GM10847 (cell line): Measurements from ENCODE around the gene SRRM4.

Experiments used
- POLR2A ChIP-seq: IDR thresholded peaks from 2 replicates; pipeline ENCODE4 v1.6.1; 2011; ENCODE audit not compliant: insufficient read length; ENCODE audit errors: extremely low read depth

The SRRM4 gene

GRCh38 chr12:119157528-119157927 is 176.2 kb downstream of the SRRM4 start:
- TF ChIP-seq POLR2A = no peak

- TF ChIP-seq POLR2A = no peak
Measured at GRCh38 chr12:119157978-119158377, 176.6 kb downstream of the SRRM4 start.

- no peak for TF ChIP-seq POLR2A
Measured at GRCh38 chr12:119158402-119158801, 177.1 kb downstream of the SRRM4 start.

DNA sequence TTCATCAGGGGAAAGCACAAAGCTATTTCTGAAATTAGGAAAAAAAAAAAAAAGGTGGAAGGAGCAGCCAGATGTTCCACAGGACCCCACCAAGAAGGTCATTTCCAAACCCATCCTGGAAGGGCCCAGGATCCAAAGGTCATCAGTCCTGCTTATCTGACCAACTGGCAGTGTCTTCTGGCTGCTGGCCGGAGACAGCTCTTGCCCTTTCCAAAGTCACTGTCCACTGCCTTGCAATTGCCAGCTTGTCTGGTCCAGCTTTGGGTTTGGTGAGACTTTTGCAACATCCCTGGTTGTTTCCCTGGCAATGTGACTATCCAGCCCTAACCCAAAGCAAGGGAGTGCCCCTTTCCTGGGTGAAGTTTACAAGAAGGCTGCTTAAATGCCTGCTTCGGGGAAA is 178.5 kb downstream of the SRRM4 start:
- TF ChIP-seq POLR2A = no peak

- no peak for TF ChIP-seq POLR2A
Measured at GRCh38 chr12:119167902-119168301, 186.6 kb downstream of the SRRM4 start.

- TF ChIP-seq POLR2A = no peak
Measured at GRCh38 chr12:119168721-119169120, 187.4 kb downstream of the SRRM4 start.

GRCh38 chr12:119169150-119169549 is 187.8 kb downstream of the SRRM4 start:
- TF ChIP-seq POLR2A = no peak

- no peak for TF ChIP-seq POLR2A
Measured at GRCh38 chr12:119171291-119171690, 189.9 kb downstream of the SRRM4 start.

DNA sequence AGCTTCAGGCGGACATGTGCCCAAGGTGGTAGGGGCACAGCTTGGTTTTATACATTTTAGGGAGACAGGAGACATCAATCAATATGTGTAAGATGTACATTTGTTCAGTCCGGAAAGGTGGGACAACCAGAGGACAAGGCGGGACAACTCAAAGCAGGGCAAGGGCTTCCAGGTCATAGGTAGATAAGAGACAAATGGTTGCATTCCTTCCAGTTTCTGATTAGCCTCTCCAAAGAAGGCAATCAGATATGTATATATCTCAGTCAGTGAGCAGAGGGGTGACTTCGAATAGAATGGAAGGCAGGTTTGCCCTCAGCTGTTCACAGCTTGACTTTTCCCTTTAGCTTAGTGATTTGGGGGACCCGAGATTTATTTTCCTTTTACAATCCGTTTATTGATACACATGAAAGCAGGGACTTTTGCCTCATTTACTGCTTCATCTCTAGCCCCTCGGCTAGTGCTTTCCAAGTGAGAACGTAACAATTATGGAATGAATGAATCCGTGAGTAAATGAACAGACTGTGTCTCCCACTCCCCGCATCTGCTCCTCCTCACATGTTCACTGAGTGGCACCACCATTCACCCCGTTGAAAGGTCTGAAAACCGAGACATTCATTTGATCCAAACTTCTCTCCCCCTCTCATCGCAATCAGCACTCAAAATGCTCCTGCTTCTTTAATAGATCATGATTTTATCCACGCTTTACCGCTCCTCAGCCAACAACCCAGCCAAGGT is 190.5 kb downstream of the SRRM4 start:
- TF ChIP-seq POLR2A = no peak

- TF ChIP-seq POLR2A = no peak
Measured at GRCh38 chr12:119175081-119175480, 193.7 kb downstream of the SRRM4 start.

DNA sequence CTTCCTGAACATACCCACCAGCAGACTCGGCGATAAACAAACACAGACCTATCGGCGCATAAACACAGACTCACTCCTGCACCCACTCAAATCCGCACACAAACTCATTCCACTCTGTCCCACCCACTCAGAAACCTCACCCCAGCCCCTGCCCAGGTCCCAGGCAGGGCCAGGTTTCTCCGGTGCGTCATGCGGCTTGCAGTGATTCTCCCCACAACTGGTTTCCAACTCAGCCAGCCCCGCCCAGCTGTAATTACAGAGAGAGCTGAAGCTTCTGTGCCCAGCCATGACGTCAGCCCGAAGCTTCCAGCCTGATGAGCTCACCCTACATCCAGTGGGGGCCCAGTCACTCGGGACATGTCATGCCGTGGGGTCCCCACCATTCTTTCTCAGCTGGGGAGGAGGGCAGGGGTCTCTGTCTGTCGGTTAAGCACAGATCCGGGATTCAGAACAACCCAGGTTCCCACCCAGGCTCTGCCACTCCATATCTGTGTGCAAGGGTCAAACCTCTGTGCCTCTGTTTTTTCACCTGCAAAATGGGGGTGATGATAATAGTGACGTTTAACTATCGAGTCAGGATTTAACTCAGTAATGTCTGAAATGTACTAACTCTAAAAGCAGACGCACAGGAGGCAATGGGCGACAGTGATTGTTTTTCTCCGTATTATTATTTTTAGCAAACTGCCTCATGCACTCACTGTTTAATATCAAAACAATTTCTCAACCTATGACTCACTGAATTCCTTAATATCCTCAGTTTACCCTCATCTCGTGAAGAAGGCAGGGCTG is 195.1 kb downstream of the SRRM4 start:
- no peak for TF ChIP-seq POLR2A

DNA sequence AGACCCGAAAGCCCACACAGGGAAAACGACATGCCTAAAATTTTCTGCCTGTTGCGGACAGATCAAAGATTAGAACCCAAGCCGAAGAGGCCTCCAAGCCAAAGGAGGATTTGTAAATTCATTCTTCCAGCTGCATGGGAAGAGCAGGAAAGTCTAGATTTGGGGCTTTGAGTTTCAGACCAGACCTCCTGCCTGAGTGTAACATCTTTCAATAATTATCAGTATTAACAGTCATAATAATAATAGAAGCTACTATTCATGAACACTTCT is 195.7 kb downstream of the SRRM4 start:
- TF ChIP-seq POLR2A = no peak

- no peak for TF ChIP-seq POLR2A
Measured at GRCh38 chr12:119177724-119178380, 196.5 kb downstream of the SRRM4 start.

DNA sequence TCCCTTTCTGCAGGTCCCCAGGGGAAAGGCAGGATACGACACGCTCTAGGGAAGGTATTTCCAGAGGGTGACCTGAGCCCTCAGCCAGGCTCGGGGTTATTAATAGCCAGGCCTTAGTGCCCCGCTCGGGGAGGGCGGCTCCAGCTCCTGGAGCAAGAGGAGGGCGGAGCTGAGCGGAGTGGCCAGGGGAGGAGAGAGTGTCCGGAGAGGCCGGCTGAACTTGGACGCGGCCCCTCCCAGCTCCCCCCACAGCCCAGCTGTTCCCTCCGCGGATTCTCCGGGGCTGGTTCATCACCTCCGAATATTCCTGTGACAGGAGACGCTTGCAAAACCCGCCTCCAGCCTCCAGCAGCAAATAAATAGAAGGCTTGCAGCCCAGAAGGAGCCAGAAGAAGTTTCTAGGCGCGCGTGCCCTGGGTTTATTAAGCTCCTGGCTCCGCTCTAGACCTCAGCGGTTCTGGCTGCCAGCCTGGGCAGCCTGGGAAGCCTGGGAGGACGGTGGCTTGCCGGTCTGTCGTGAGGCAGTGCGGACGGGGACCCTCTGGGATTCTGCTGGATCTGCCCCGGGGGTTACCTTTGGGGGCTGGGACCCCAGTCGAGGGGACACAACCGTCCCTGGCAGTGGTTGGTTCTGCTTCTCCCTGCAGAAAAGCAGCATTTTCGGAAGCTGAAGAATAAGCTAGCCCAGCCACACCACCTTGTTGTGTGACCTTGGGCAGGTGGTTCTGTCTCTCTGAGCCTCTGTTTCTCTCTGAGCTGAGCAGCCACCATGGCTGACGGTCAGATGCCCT is 197.4 kb downstream of the SRRM4 start, which contains the start of gene HSPB8:
HSPB8 (plus strand) TSS at position 388 of the 791 bp plus-strand sequence; CDS start at position 770, 382 bp downstream.
- no peak for TF ChIP-seq POLR2A

GRCh38 chr12:119179335-119180021 is 198.1 kb downstream of the SRRM4 start:
- TF ChIP-seq POLR2A = no peak

DNA sequence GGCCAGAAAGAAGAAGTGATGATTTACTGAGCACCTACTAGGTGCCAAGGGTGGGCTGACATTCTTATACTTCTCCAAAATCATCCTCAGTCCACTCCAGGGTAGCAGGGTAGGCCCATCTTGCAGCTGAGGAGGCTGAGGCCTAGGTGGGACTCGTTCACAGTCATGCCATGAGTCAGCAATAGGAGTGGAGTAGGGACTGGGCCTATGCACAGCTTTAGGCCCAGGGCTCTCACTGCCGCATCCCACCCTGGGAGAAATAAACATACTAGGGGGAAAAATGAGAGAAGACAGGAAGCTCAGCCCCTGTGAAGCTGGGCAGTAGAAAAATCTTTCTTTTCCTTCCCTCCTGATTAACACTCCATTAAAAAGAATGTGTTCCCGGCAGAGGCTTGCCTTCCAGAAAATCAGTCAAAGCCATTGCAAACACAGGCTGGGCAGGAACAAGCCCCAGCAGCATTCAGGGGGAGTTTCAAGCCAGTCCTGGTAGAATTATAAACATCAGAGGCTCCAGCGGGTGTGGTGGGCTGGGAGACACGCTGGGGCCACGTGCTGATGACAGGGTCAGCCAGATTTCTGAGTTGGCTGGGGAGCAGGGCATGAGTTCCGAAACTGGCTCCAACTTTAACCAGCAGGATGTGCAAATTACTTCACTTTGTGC is 199.2 kb downstream of the SRRM4 start:
- TF ChIP-seq POLR2A = no peak
